Erythroblast (primary cell): ENCODE data around the gene MLLT1.

ENCODE experiments used
- GATA1 ChIP-seq: IDR thresholded peaks from 2 replicates; pipeline ENCODE4 v1.6.1; 2011; ENCODE audit warnings: low read depth, mild to moderate bottlenecking, control low read depth, low read length, moderate library complexity
- POLR2A ChIP-seq: IDR thresholded peaks from 2 replicates; pipeline ENCODE4 v1.6.1; 2011; ENCODE audit warnings: mild to moderate bottlenecking, low read length

DNA sequence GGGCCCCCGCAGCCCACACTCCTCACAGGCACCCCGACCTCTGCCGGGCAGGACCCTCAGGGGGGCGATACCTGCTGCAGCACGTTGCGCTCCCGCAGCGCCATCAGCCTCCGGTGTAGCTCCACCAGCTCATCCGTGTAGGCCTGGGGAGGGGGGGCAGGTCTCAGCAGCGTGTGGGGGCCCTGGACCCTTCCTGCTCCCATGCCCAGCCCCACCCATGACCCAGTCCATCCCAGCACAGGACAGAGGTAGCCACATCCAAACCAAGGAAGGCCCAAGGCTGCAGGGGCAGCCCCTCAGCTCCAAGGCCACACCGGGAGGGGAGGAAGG lies 66.5 kb downstream of the MLLT1 start:
- TF ChIP-seq POLR2A, result no peak
- no peak for TF ChIP-seq GATA1
